Cerebellar nuclear complex (tissue), 1 donor: ENCODE results near the gene BRSK1.

Experiments used
- DNase-seq, 2 experiments: peaks; one replicate each; lab custom pipeline; 2025; lab: John Stamatoyannopoulos, UW

The BRSK1 gene

DNA sequence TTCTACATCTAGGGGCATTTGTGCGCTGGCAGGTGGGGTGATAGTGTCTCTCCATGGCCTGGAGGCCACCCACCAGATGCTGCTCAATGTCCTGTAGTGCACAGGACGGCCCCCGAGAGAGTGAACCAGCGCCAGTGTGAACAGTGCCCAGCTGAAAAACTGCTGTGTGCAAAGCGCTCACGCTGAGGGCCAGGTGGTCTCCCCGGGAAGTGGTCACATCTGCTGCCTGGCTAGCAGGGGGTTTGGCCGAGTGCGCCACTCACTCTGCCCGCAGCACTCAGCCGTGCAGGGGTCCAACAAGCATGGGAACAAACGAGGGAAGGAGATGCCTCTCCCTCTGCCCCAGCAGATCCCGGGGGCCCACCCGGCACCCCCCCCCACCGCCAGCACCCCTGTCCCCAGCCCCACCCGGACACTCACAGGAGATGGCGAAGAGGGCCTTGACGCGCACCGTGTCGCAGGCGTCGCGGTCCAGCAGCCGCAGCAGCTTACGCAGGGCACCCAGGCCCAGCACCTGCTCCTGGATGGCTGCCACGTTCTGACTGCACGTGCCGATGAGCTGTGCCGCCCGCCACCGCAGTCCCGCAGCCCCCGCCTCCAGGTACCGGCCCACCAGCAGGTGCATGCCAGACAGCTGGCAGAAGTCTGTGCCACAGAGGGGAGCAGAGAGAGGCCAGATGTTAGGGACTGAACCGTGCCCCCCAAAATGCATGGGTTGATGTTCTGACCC is 9.7 kb upstream of the BRSK1 start:
- DNase-seq, result no peak

DNA sequence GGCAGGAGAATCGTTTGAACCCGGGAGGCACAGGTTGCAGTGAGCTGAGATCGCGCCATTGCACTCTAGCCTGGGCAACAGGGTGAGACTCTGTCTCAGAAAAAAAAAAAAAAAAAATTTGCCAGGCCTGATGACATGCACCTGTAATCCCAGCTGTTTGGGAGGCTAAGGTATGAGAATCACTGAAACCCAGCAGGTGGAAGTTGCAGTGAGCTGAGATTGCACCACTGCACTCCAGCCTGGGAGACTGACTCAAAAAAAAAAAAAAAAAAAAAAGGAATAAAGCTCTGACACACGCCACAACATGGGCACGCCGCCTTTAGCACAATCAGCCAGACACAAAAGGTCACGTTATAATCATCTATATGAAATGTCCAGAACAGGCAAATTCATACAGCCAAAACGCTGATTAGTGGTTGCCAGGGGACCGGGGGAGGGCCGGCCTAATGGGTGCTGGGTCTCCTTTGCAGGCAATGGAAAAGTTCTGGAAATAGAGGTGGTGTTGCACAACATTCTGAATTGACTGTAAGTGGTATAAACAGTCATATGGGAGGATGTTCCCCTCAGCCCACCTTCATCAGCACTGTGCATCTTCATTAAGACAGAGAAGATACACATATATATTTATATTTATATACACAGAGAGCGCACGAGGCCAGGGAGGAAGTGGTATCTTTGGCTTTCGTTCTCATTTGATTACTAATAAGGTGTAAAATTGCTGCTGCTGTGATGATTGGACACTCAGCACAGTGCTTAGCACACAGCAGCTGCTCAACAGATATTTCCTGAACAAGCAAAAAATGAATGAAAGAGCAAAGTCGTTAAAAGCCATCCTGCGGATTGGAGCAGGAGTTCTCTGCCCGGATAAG is 7.7 kb upstream of the BRSK1 start:
- DNase-seq, result no peak

DNA sequence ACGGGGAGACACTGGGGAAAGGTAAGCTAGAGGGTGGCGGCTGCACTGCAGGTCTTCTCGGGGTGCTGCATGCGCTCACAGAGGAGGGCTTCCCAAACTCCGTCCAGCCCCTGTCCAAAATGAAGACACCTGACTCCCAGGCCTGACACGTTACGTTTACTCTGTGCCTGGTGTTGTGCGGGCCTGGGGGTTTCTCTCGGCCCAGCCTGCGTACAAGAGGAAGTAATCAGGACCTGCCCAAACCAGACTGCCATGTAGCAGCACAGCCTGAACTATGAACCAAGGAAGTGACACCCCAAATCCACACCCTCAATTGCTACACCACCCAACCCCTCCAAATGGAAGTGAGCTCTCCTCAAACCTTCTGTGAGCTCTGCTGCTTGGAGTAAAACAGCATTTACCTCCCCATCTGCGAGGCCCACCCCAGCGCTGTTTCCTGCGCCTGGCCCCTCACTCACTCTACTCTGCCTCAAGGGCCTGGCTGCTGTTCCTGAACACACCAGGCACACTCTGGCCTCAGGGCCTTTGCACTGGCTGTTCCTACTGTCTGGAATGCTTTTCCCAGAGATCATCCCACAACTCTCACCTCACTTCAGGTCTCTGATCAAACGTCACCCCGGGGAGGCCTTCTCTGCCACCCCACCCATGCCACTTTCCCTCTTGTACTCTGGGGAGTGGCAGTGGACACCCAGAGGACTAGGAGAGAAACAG is 6.9 kb upstream of the BRSK1 start:
- DNase-seq, result no peak

DNA sequence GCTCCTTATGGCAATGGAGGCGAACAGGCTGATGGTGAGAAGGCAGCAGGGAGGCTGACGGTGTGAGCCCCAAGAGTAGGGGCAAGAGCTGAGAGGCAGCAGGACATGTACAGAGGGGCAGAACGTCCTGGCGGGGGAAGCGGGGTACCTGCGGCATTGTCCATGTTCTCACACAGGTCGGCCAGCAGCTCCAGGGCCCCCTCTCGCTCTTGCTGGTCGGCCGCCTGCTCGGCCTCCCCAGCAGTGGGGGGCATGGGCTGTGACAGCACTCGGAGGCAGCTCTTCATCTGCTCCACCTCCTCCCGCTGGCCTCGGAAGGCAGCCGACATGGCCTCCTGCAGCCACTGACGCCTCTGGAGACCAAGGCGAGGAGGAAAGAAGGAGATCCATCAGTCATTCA is 6.3 kb upstream of the BRSK1 start:
- no peak for DNase-seq

DNA sequence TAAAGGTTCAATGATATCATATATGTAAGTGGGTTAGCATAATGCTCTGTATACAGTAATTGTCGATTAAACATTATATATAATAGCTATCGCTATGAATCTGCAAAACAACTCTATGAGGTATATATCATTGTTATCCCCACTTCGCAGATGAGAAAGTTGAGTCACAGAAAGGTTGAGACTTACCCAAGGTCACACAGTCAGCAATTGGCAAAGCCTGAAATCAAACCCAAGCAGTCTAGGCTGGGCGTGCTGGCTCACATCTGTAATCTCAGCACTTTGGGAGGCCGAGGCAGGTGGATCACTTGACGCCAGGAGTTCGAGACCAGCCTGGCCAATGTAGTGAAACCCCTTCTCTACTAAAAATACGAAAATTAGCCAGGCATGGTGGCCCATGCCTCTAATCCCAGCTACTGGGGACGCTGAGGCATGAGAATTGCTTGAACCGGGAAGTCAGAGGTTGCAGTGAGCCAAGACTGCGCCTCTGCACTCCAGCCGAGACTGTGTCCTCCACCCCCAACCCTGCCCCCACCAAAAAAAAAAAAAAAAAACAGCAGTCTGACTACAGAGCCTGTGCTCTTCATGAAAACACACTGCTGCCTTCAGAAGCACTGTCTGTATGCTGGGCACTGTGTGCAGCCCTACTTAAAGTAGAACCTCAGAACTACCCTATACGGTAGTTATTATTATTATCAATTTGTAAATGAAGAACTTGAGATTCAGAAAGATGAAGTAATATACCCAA is 5.2 kb upstream of the BRSK1 start:
- DNase-seq, result no peak

DNA sequence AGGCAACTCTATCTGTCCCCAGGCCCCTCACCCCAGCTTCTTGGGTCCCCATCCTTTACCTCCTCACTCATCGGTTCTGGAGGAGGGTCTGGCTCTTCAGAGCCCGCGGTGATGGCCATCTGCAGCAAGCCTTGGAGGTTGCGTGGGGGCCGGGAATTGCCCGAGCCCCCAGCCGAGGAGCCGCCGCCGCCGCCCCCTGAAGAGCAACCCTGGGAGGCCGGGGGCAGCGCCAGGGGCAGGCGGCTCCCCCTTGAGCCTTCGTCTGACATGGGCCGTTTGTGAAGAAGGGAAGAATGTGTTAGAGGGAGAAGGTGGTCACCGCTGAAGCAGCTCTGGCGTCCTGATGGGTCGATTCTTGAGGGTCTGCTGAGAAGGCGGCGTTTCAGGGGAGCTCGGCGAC is 4.5 kb upstream of the BRSK1 start:
- no peak for DNase-seq

DNA sequence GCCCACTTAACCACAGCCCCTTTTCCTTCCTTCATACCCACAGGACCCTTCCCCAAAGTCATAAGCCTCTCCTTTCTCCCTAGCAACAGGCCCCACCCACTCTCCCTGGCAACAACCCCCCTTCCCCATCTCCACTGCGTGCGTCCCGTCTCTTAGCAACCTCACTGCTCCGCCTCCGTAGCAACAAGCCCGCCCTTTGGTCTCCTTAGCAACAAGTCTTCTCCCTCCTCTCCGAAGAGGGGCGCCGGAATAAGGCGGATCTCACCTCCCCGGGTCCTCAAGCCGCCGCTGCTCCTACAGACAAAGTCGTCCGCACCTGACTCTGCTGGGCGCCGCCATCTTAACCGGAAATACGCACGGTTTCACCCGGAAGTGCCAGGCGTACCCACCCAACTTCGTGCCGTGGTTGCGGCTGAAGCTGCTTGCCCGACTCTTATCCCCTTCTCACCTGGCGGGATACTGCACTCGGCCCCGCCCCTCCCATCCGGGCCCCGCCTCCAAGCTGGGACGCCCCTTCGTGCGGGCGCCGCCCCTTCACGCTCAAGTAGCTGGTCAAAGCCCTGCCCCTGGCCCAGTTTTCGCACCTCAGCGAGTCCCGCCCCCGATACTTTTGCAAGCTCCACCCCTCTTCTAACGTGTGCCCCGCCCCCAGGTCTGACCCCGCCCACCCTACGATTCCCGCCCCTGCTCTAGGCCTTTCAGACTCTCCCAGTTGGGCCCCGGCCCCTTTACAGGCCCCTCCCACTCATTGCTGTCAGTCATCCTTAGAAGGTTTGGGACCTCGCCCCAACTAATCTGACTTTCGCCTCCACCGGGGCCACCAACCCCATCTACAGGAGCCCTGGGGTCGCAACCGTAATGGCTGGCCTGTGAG is 3.8 kb upstream of the BRSK1 start, which contains the start of gene HSPBP1:
HSPBP1 (minus strand) TSS at position 341 of the 874 bp plus-strand sequence. CDS start 502 bp downstream, outside the sequence.
- peak in 1 of 2 experiments; percentile 79 for DNase-seq

DNA sequence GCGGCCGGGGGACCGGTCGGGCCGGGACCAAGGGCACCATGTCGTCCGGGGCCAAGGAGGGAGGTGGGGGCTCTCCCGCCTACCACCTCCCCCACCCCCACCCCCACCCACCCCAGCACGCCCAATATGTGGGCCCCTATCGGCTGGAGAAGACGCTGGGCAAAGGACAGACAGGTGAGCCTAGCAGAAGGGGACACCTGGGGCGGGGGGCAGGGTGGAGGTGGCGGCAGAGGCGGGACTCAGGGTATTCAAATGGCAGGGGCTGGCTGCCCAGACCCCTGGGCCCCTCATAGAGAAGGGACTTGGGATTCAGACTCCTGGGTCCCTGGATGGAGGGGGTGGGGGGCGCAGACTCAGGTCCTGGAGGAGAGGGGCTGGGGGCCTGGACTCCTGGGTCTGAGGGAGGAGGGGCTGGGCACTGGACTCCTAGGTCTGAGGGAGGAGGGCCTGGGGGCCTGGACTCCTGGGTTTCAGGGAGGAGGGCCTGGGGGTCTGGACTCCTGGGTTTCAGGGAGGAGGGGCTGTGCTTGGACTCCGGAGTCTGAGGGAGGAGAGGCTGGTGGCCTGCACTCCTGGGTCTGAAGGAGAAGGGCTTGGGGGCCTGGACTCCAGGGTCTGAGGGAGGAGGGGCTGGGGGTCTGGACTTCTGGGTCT is 735 bp downstream of the BRSK1 start:
- no peak for DNase-seq

DNA sequence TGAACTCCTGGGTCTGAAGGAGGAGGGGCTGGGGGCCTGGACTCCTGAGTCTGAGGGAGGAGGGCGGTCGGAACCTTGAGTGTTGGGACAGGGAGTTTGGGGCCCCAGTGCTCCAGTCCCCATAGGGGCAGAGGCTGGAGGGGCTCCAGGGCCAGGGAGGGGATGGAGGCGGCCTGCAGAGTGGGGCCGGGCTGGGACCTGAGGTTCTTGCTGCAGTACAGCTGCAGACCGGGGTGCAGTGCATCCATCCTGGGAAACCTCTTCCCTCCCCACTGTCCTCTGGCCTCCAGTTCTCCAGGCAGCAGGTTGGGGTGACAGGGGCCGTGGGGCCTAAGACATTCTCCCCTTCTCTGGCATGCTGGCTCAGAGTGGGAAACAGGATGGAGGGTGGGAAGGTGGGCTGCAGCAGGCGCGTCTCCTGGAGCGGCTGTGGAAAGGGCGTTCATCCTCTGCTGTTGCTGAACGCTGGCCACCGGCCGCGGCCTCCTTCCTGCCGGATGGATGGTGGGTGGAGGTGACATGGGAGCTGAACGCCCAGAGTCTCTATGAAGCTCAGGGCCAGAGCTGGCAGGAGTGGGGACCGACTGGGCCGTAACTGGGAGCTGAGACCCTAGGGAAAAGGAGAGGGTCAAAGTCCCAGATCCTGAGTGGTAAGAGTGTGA is 1.6 kb downstream of the BRSK1 start:
- DNase-seq, result no peak

DNA sequence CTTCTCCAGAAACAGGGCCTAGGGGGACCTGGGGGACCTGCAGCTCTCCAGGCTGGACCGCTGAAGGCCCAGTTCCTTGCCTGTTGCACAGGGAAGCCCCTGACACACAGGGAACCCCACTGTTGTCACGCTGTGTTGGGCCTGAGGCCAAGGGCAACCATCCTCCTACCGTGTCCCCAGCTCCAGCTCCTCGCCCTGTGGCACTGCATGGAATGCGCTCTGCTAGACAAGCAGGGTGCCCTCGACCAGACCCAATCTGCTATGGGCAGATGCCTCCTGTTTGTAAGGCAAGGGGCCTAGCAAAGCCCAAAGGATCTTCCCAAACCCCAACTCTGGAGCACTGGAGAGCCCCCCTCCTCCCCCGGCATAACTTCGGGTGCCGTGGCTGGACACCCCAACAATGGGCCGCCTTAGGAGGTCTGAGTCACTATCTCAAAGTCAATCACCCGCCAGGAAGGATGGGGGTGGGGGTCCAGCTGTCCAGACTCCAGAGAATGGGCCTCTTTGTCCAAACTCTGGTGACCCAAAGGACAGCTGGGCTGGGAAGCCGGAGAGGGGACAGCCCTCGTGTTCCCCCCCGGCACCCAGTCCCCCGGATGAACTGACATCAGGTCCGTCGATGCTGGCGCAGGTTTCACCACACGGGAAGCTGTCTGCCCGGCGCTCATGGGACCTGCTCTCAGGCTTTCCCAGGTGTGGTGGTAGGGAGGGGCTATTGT is 3.7 kb downstream of the BRSK1 start:
- DNase-seq, result no peak

DNA sequence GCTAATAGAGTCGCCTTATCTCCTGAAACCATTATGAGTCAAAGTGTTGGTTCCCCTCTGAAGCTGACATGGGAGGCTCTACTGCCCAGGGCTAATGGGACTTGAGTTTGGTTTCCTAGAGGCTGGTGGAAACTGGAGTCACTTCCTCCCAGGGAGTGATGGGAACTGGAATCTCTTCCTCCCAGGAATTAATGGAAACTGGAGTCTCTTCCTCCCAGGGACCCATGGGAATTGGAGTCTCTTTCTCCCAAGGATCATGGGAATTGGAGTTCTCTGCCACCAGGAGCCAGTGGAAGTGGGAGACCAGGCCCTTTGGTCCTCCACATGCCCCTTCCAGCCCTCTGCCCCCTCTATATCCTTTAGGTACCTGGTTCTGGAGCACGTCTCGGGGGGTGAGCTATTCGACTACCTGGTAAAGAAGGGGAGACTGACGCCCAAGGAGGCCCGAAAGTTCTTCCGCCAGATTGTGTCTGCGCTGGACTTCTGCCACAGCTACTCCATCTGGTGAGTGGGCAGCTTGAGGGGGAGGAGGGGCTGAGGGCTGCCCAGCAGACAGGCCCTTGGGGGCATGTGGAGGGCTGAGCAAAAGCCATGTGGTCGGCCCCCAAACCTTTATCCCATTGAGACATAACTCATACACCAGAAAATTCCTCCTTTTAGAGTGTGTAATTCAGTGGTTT is 5.5 kb downstream of the BRSK1 start:
- DNase-seq, result no peak

DNA sequence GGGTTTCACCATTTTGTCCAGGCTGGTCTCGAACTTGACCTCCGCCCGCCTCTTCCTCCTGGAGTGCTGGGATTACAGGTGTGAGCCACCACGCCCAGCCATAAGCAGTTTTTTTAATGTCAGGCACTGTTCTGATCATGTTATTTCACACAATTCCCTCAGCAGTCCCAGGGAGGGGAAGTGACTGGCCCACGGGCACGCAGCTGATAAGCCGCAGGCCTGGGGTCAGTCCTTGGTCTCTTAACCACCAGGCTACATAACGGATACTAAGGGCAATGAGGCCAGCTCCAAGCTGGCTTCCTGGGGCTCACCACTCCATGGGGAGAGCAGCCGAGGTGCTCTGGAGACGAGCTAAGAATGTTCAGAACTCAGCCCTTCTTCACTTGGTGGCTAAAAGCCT is 13.5 kb downstream of the BRSK1 start:
- DNase-seq, result no peak

DNA sequence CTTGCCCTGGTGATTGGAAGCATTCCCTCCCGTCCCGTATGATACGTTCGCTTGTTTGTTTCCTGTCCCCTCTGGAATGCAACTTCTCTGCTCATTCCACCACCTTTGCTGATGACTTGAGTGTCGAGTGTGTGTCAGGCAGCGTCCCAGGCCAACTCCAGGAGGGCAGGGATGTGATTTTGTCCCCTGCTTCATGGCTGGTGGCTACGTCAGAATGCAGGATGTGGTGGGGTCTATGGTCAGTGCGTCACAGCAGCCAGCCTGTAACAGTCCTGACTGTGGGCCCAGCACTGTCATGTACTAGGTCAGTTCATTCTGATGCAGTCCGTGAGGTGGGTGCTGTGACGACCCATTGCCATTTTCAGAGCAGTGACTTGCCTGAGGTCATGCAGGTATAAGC is 16.2 kb downstream of the BRSK1 start:
- DNase-seq, result no peak

DNA sequence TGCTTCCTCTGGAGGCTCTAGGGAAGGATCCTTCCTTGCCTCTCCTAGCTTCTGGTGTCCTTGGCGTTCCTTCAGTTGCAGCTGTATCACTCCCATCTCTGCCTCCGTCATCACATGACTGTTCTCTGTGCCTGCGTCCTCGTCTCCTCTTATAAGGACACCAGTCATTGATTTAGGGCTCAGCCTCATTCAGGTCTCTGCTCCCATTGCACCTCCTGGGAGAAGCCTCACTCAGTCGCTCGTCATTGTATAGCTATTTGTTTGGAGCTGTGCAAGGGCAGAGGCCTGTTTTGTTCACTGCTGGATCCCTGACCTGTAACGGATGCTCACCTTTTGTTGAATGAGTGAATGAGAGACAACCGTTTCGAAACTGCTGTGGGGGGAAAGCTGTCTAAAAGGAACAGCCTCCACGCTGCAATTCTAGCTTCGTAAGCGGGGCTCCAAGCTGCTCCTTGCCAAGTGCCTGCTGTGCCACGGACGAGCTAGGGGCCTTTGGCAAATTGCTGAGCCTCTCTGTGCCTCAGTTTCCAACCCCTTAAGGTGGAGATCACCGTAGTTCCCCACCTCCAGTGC is 17.2 kb downstream of the BRSK1 start:
- no peak for DNase-seq

DNA sequence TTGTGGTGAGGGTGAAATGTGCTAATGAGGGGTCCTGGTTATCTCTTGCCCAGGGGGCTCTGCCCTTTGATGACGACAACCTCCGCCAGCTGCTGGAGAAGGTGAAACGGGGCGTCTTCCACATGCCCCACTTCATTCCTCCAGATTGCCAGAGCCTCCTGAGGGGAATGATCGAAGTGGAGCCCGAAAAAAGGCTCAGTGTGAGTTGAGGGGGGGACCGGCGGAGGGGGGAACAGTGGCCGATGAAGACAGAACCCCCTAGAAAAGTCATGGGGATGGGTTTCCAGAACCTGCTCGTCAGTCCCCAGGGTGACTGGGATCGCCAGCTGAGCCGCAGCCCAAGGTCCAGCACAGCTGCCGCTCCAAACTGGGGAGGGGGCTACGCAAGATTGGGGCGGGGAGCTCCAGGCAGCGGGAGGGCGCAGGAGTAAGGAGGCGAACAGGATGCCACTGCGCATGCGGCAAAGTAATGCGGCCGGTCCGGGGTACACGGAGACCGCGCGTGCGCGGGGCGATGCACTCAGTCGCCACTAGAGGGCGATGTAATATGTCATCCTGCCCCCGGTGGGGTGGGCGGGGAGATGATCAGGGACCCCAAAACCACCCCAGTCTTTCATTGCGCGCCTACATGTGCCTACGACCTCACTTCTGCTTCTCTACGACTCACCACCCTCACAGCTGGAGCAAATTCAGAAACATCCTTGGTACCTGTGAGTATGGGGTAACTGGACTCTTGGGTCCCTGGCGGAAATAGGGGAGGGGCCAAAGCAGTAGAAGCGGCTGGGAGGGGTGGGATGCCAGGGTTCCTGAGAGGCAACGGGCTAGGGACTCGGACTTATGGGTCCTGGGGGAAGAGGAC is 17.9 kb downstream of the BRSK1 start:
- DNase-seq, result no peak

DNA sequence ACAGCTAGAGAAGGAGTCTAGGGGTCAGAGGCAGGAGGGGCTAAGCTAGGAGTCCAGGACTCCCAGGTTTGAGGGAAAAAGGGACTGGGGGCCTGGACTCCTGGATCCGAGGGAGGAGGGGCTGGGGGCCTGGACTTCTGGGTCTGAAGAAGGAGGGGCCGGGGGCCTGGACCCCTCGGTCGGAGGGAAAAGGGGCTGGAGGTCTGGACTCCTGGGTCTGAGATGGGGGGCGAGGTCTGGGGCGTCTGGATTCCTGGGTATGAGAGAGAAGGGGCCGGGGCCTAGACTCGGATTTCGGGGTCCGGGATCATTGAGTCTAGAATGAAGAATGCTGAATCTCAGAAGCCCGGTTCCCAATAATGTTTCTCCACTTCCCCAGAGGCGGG is 18.5 kb downstream of the BRSK1 start:
- DNase-seq, result no peak

DNA sequence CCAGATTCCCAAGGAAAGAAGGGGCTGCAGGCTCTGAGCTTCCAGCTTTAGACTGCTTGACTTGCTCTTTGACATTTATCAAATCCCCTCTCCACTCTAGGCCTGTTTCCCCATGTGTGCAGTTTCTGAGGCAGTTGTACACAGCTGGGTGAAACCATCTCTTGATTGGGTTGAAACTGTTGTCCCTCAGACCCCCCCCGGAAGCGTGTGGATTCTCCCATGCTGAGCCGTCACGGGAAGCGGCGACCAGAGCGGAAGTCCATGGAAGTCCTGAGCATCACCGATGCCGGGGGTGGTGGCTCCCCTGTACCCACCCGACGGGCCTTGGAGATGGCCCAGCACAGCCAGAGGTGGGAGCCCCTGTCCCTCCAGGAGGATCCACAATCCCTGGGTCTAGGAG is 19.7 kb downstream of the BRSK1 start:
- no peak for DNase-seq
